H9 (cell line): Measurements from ENCODE around the gene LEKR1. TPM values are rescaled to one million over a fixed set of nuclear protein-coding genes. Genes with fewer than 3 reads are reported as not detected.

Experiments used
- DNase-seq: peaks from one replicate; pipeline ENCODE4 v3.0.0-alpha.2; 2017
- H2AFZ ChIP-seq: one replicate; pipeline ENCODE4 v1.6.1; 2013; ENCODE audit warnings: mild to moderate bottlenecking, low read length, control low read depth, moderate library complexity
- H2AK5ac ChIP-seq: 2 replicates; pipeline ENCODE4 v1.6.1; 2013; ENCODE audit warnings: low read length, control low read depth, mixed read lengths; ENCODE audit not compliant: insufficient read length
- H2BK120ac ChIP-seq: one replicate; pipeline ENCODE4 v1.6.1; 2013; ENCODE audit warnings: low read depth, mild to moderate bottlenecking, low read length, control low read depth, inconsistent platforms; ENCODE audit not compliant: poor library complexity, severe bottlenecking
- H2BK12ac ChIP-seq: 2 replicates; pipeline ENCODE4 v1.6.1; 2013; ENCODE audit warnings: low read length, control low read depth, mixed read lengths, low read depth; ENCODE audit not compliant: insufficient read length
- H2BK15ac ChIP-seq: 2 replicates; pipeline ENCODE4 v1.6.1; 2013; ENCODE audit warnings: low read depth, low read length, control low read depth
- H2BK20ac ChIP-seq: one replicate; pipeline ENCODE4 v1.6.1; 2013; ENCODE audit warnings: low read depth, mild to moderate bottlenecking, low read length, control low read depth, inconsistent platforms; ENCODE audit not compliant: poor library complexity, severe bottlenecking
- H2BK5ac ChIP-seq: 2 replicates; pipeline ENCODE4 v1.6.1; 2013; ENCODE audit warnings: low read length, control low read depth, mixed read lengths; ENCODE audit not compliant: insufficient read length
- H3K14ac ChIP-seq: 2 replicates; pipeline ENCODE4 v1.6.1; 2013; ENCODE audit warnings: low read length, control low read depth; ENCODE audit not compliant: insufficient read depth
- H3K18ac ChIP-seq: 2 replicates; pipeline ENCODE4 v1.6.1; 2013; ENCODE audit warnings: low read depth, mild to moderate bottlenecking, mixed read lengths, low read length, control low read depth; ENCODE audit not compliant: insufficient read length
- H3K23ac ChIP-seq: 2 replicates; pipeline ENCODE4 v1.6.1; 2013; ENCODE audit warnings: low read length, control low read depth, mixed read lengths, low read depth; ENCODE audit not compliant: insufficient read length
- H3K23me2 ChIP-seq: 2 replicates; pipeline ENCODE4 v1.6.1; 2013; ENCODE audit warnings: low read depth, mild to moderate bottlenecking, mixed read lengths, low read length, control low read depth; ENCODE audit not compliant: insufficient read length, poor library complexity, severe bottlenecking
- H3K27ac ChIP-seq: 2 replicates; pipeline ENCODE4 v1.5.1; 2013; ENCODE audit warnings: low read length, control low read depth, mixed read lengths, low read depth; ENCODE audit not compliant: insufficient read length
- H3K27me3 ChIP-seq: 2 replicates; pipeline ENCODE4 v1.6.1; 2013; ENCODE audit warnings: low read length, control low read depth, inconsistent platforms; ENCODE audit not compliant: insufficient read depth
- H3K4ac ChIP-seq: 2 replicates; pipeline ENCODE4 v1.6.1; 2013; ENCODE audit warnings: low read depth, mild to moderate bottlenecking, control low read depth, inconsistent platforms, low read length, moderate library complexity
- H3K4me1 ChIP-seq: 2 replicates; pipeline ENCODE4 v1.6.1; 2013; ENCODE audit warnings: low read length, control low read depth, inconsistent platforms; ENCODE audit not compliant: insufficient read depth
- H3K4me2 ChIP-seq: 2 replicates; pipeline ENCODE4 v1.6.1; 2013; ENCODE audit warnings: low read length, control low read depth, mixed read lengths; ENCODE audit not compliant: insufficient read length, insufficient read depth
- H3K56ac ChIP-seq: 2 replicates; pipeline ENCODE4 v1.6.1; 2013; ENCODE audit warnings: low read depth, mild to moderate bottlenecking, mixed read lengths, low read length, control low read depth; ENCODE audit not compliant: insufficient read length
- H3K79me1 ChIP-seq: 2 replicates; pipeline ENCODE4 v1.6.1; 2013; ENCODE audit warnings: low read depth, mild to moderate bottlenecking, moderate library complexity, low read length, control low read depth, inconsistent platforms; ENCODE audit not compliant: insufficient read depth, poor library complexity, severe bottlenecking
- H3K79me2 ChIP-seq: 2 replicates; pipeline ENCODE4 v1.6.1; 2013; ENCODE audit warnings: low read length, control low read depth, inconsistent platforms; ENCODE audit not compliant: insufficient read depth
- H3K9ac ChIP-seq: 2 replicates; pipeline ENCODE4 v1.6.1; 2013; ENCODE audit warnings: low read length, control low read depth, mixed read lengths; ENCODE audit not compliant: insufficient read length; ENCODE audit errors: extremely low read depth
- H3K9me3 ChIP-seq: one replicate; pipeline ENCODE4 v1.6.1; 2013; ENCODE audit warnings: low read depth, low read length, inconsistent platforms; ENCODE audit not compliant: control insufficient read depth
- H3T11ph ChIP-seq: one replicate; pipeline ENCODE4 v1.6.1; 2013; ENCODE audit warnings: mild to moderate bottlenecking, low read length, control low read depth, inconsistent platforms
- H4K20me1 ChIP-seq: one replicate; pipeline ENCODE4 v1.6.1; 2013; ENCODE audit not compliant: control insufficient read depth, insufficient read length, insufficient read depth
- H4K5ac ChIP-seq: 2 replicates; pipeline ENCODE4 v1.6.1; 2013; ENCODE audit warnings: low read depth, mild to moderate bottlenecking, mixed read lengths, low read length, control low read depth; ENCODE audit not compliant: insufficient read length
- H4K8ac ChIP-seq: replicated peaks from 2 replicates; pipeline ENCODE4 v1.6.1; 2013; ENCODE audit warnings: low read length, control low read depth, mixed read lengths, low read depth; ENCODE audit not compliant: insufficient read length
- H4K91ac ChIP-seq: 2 replicates; pipeline ENCODE4 v1.6.1; 2013; ENCODE audit warnings: low read depth, mild to moderate bottlenecking, moderate library complexity, mixed read lengths, low read length, control low read depth; ENCODE audit not compliant: insufficient read length
- H3K27ac Mint-ChIP-seq, 3 experiments: 2 replicates in 2 of 3; 3 replicates in 1 of 3; pipeline ENCODE4 v1.8.0; 2020 to 2021; ENCODE audit warnings: mixed read lengths in 3 of 3, mild to moderate bottlenecking in 1 of 3, moderate library complexity in 1 of 3
- H3K27me3 Mint-ChIP-seq: 2 replicates; pipeline ENCODE4 v1.8.0; 2021; ENCODE audit warnings: low read depth, mild to moderate bottlenecking, moderate library complexity, mixed read lengths
- H3K36me3 Mint-ChIP-seq, 3 experiments: 2 replicates in 2 of 3; 3 replicates in 1 of 3; pipeline ENCODE4 v1.8.0; 2020 to 2021; ENCODE audit warnings: low read depth in 3 of 3, mixed read lengths in 3 of 3; ENCODE audit not compliant: insufficient read depth in 1 of 3
- H3K4me1 Mint-ChIP-seq, 2 experiments: 2 replicates each; pipeline ENCODE4 v1.8.0; 2020; ENCODE audit warnings: mixed read lengths in 2 of 2
- H3K4me3 Mint-ChIP-seq, 2 experiments: 2 replicates in 1 of 2; 3 replicates in 1 of 2; pipeline ENCODE4 v1.8.0; 2020 to 2021; ENCODE audit warnings: mild to moderate bottlenecking in 2 of 2, mixed read lengths in 2 of 2, moderate library complexity in 1 of 2
- H3K9me3 Mint-ChIP-seq, 2 experiments: 2 replicates in 1 of 2; 3 replicates in 1 of 2; pipeline ENCODE4 v1.8.0; 2020; ENCODE audit warnings: mild to moderate bottlenecking in 2 of 2, mixed read lengths in 2 of 2, moderate library complexity in 1 of 2
- WGBS: extraction: QIAGEN DNeasy Blood & Tissue Kit; methylation state at CpG from one replicate; pipeline ENCODE4 v1.1.7; 2013; ENCODE audit warnings: missing lambda C conversion rate, low lambda C conversion rate, mixed read lengths; ENCODE audit not compliant: insufficient read length; ENCODE audit errors: extremely low coverage; 5-methylcytosine and 5-hydroxymethylcytosine counted together
- total RNA-seq: library from RNA; stranded (reverse); gene quantifications from 2 replicates; pipeline ENCODE4 v1.2.1, GENCODE V29; 2021
- TF ChIP-seq, protein P1 (sequence below): fragments of 200-600 bp; sonication (generic); conservative IDR thresholded peaks from 3 replicates; pipeline ENCODE4 v1.8.0; 2021; ENCODE audit warnings: antibody characterized with exemption, mild to moderate bottlenecking

Gene LEKR1
- total RNA-seq, 1 experiment from 2014 or later, result not detected

DNA sequence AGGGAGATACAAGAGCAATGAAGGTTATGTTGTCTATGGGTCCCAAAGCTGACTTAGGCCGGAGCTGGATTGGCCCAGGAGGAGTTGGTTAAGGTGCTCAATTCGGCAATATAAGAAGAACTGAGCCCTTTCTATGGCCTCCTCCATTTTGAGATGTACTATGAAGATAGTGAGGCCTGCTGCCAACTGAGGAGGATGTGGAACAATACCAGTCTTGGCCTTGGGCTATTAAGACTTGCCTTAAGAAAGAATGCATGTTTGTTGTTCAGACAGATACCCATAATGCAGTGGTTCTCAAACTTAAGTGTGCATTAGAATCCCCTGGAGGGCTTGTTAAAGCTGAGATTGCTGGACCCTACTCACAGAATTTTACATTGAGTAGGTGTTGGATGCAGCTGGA lies 24.4 kb upstream of the LEKR1 start:
- H3K56ac ChIP-seq, result no peak overlapping the region
- H2BK120ac ChIP-seq, result no peak overlapping the region
- H3K9me3 ChIP-seq, result no peaks in the 10 kb centered on the region
- no peak overlapping the region for H4K91ac ChIP-seq
- no peak overlapping the region for H2AFZ ChIP-seq
- no peaks in the 10 kb centered on the region for H3K23me2 ChIP-seq
- H4K8ac ChIP-seq, result no peak overlapping the region
- no peaks in the 10 kb centered on the region for H3K4me1 ChIP-seq
- H3K18ac ChIP-seq, result no peak overlapping the region
- no peak overlapping the region for H3K4me3 Mint-ChIP-seq
- no peak overlapping the region for H2AK5ac ChIP-seq
- H3K27me3 ChIP-seq, result no peaks in the 10 kb centered on the region
- H3K4ac ChIP-seq, result no peak overlapping the region
- WGBS, result no CpG with 5 or more reads among the region's 2 CpGs
- no peak overlapping the region for H2BK20ac ChIP-seq
- H3K4me1 Mint-ChIP-seq, result no peaks in the 10 kb centered on the region
- H2BK12ac ChIP-seq, result no peak overlapping the region
- no peak overlapping the region for H3K27ac Mint-ChIP-seq
- H3K27me3 Mint-ChIP-seq, result peaks cover 3% of the 10 kb centered on the region; the same call in 1 of the 2 replicates
- no peaks in the 10 kb centered on the region for H3K79me1 ChIP-seq
- no peak for DNase-seq
- no peak overlapping the region for H2BK5ac ChIP-seq
- H2BK15ac ChIP-seq, result no peak overlapping the region
- H3K14ac ChIP-seq, result no peak overlapping the region
- H3K36me3 Mint-ChIP-seq, result peaks cover 0 to 20% (median 6%) of the 10 kb centered on the region in 3 experiments; a peak in 5 of 7 replicates
- no peak overlapping the region for H3K27ac ChIP-seq
- H3K79me2 ChIP-seq, result no peaks in the 10 kb centered on the region
- H3K9ac ChIP-seq, result no peak overlapping the region
- peaks cover 5 to 9% of the 10 kb centered on the region in 2 experiments; a peak in 4 of 5 replicates for H3K9me3 Mint-ChIP-seq
- no peak overlapping the region for H3K4me2 ChIP-seq
- H3K23ac ChIP-seq, result no peak overlapping the region
- TF ChIP-seq, protein P1, sequence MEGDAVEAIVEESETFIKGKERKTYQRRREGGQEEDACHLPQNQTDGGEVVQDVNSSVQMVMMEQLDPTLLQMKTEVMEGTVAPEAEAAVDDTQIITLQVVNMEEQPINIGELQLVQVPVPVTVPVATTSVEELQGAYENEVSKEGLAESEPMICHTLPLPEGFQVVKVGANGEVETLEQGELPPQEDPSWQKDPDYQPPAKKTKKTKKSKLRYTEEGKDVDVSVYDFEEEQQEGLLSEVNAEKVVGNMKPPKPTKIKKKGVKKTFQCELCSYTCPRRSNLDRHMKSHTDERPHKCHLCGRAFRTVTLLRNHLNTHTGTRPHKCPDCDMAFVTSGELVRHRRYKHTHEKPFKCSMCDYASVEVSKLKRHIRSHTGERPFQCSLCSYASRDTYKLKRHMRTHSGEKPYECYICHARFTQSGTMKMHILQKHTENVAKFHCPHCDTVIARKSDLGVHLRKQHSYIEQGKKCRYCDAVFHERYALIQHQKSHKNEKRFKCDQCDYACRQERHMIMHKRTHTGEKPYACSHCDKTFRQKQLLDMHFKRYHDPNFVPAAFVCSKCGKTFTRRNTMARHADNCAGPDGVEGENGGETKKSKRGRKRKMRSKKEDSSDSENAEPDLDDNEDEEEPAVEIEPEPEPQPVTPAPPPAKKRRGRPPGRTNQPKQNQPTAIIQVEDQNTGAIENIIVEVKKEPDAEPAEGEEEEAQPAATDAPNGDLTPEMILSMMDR, result no peak
- H4K20me1 ChIP-seq, result no peaks in the 10 kb centered on the region
- no peak overlapping the region for H3T11ph ChIP-seq
- H4K5ac ChIP-seq, result no peak overlapping the region
